Astrocyte of the cerebellum (primary cell): ENCODE data around the gene NFYA.
A peak's percentile ranks its signal among the peaks of the same experiment; 100 is the strongest.
"Not testable (repeated sequence)": the region's sequence is repeated elsewhere in the genome, so short reads cannot be mapped to it uniquely, and the experiment has no call there.

Experiments
- DNase-seq: peaks from one replicate; pipeline ENCODE4 v3.0.0-alpha.2; 2011; ENCODE audit warnings: low read depth
- H3K4me3 ChIP-seq: 2 replicates; pipeline ENCODE4 v1.5.1; 2011; ENCODE audit warnings: mild to moderate bottlenecking, low read depth, low read length, moderate library complexity
- in situ Hi-C: cut with HindIII; loops from 2 replicates; pipeline ENCODE4 v1.10.0; 2017; ENCODE audit warnings: low sequenced_read_pairs
- TF ChIP-seq, protein P1 (sequence below): IDR thresholded peaks from 2 replicates; pipeline ENCODE4 v1.5.1; 2012; ENCODE audit warnings: low read length, low read depth, moderate library complexity, mild to moderate bottlenecking; ENCODE audit errors: missing control alignments

NFYA gene

GRCh38 chr6:41097467-41098090 is 24.8 kb downstream of the NFYA start:
- DNase-seq: peak; percentile 46
- no peak overlapping the region for H3K4me3 ChIP-seq
- in situ Hi-C loops: no loop called here
- TF ChIP-seq, protein P1, sequence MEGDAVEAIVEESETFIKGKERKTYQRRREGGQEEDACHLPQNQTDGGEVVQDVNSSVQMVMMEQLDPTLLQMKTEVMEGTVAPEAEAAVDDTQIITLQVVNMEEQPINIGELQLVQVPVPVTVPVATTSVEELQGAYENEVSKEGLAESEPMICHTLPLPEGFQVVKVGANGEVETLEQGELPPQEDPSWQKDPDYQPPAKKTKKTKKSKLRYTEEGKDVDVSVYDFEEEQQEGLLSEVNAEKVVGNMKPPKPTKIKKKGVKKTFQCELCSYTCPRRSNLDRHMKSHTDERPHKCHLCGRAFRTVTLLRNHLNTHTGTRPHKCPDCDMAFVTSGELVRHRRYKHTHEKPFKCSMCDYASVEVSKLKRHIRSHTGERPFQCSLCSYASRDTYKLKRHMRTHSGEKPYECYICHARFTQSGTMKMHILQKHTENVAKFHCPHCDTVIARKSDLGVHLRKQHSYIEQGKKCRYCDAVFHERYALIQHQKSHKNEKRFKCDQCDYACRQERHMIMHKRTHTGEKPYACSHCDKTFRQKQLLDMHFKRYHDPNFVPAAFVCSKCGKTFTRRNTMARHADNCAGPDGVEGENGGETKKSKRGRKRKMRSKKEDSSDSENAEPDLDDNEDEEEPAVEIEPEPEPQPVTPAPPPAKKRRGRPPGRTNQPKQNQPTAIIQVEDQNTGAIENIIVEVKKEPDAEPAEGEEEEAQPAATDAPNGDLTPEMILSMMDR: peak; percentile 19

DNA sequence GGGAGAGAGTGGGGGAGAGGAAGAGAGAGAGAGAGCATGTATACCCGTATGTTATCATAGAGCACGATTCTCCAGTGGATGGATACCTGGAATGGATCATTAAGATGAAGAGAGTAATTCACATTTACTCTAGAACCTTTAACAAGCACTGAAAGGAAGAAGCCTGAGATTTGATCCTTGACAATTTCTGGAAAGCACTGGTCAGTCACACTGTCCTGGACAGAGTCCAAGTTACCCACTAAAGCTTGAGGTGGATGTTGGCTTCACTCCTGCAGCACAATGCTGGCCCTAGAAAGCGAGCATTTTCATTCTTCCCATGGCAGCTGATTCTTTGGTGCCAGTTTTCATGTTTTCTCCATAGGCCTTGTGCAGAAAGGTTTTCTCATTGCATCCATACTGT is 25.6 kb downstream of the NFYA start:
- no peak overlapping the region for H3K4me3 ChIP-seq
- in situ Hi-C loops: no loop called here
- TF ChIP-seq, protein P1: no peak
- no peak for DNase-seq

- DNase-seq: no peak
- in situ Hi-C loops: no loop called here
Observed at GRCh38 chr6:41100871-41101287, 28.1 kb downstream of the NFYA start.

GRCh38 chr6:41103847-41104246 is 31.1 kb downstream of the NFYA start:
- TF ChIP-seq, protein P1: no peak
- DNase-seq: no peak
- in situ Hi-C loops: no loop called here
- H3K4me3 ChIP-seq: no peak overlapping the region

More at GRCh38 chr6:41100871-41101287, 28.1 kb downstream of the NFYA start:
- no peak overlapping the region for H3K4me3 ChIP-seq
- TF ChIP-seq, protein P1: no peak

GRCh38 chr6:41111017-41111416 is 38.2 kb downstream of the NFYA start:
- no peak overlapping the region for H3K4me3 ChIP-seq
- TF ChIP-seq, protein P1: no peak
- no peak for DNase-seq
- in situ Hi-C loops: no loop called here

GRCh38 chr6:41115027-41115426 is 42.3 kb downstream of the NFYA start:
- H3K4me3 ChIP-seq, DNase-seq, in situ Hi-C loops: not testable (repeated sequence)

DNA sequence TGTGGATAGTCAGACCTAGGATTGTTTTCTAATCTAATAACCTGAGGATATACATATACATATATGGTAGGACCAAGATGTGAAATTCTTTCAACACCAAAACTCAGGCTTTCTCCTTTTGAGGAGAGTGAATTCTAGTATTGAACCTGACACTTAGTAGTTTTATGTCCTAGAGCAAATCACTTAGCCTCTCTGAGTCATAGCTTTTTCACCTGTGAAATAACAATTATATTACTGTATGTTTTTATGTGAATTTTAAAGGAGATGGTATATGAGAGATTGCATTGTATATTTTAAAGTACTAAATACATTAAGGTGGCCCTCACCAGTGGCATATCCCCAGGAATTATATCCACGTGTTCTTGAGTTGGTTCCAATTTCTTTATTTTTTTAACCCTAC is 46.7 kb downstream of the NFYA start:
- no peak for DNase-seq
- no peak overlapping the region for H3K4me3 ChIP-seq
- TF ChIP-seq, protein P1: no peak
- in situ Hi-C loops: no loop called here
